Measurements from ENCODE around the gene SKI.

SKI gene

GRCh38 chr1:2358072-2358471, 130.0 kb downstream of the SKI start:
- DNase-seq (ENCODE audit: insufficient read length): no peak
- no peak for TF ChIP-seq TAF1 (IDR thresholded peaks at IDR 0.05; ENCODE audit: borderline replicate concordance, low read depth, low read length)
- no peak for FAIRE-seq

- FAIRE-seq: no peak
- no peak for DNase-seq (ENCODE audit: insufficient read length)
- no peak for TF ChIP-seq POLR2AphosphoS5 (IDR thresholded peaks at IDR 0.05; ENCODE audit: low read depth, low read length)
- no peak for TF ChIP-seq TAF1 (IDR thresholded peaks at IDR 0.05; ENCODE audit: borderline replicate concordance, low read depth, low read length)
Observed at GRCh38 chr1:2358651-2359640, 130.8 kb downstream of the SKI start.

Data from GM12892 (cell line).